ENCODE data around the gene TDRD3. TPM values are rescaled to one million over a fixed set of nuclear protein-coding genes. Genes with fewer than 3 reads are reported as not detected.

Gene TDRD3
- total RNA-seq, 8 experiments from 2014 or later, result 12.7 to 42.5 (median 27.6) TPM

GRCh38 chr13:60572855-60573254 lies 175.8 kb downstream of the TDRD3 start:
- Histone ChIP-seq H3K27ac (no peak overlapping the region), H3K4me3 (no peak overlapping the region), H3K4me1 (replicated peaks in 1 of 2) (peaks cover 12% of the 10 kb centered on the region in 2 donors)
- WGBS, 10 experiments, result 44 to 100% (median 72%) methylated on average over 2 to 7 of the region's 8 CpGs; no CpG with 5 or more reads in 3 of the 10 experiments
- peak in 5 of 8 experiments; percentile 51 to 74 (median 67) for ATAC-seq (replicated peaks in 6 of 8)
- in situ Hi-C loops (cut with MboI; ENCODE audit: low pct_unique_long_range_greater_than_20kb in 2 of 9, low sequenced_read_pairs in 9 of 9, unreplicated experiment in 9 of 9), result no loop called here

DNA sequence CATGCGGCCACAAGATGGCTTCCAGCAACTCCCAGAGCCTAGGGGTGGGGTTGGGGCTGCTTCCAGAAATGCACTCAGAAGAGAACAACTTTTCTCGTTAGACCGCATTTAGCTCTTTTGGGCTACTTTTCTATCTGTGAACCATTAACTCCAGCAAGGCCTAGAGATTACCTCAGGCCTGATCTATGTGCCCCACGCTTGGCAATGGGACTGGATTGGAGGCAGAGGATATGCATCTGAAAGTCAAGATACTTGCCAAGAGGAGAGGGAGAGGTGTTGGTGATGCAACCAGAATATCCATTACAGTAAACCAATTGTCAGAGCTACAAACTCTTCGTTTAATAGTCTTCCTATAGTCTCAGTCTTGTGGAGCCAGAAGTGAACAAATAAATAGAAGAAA lies 177.7 kb downstream of the TDRD3 start:
- no peak overlapping the region for H3K4me3 ChIP-seq
- 13 to 100% (median 84%) methylated on average over 1 to 5 of the region's 5 CpGs for WGBS, 10 experiments
- H3K27ac ChIP-seq, result no peak overlapping the region
- H3K4me1 ChIP-seq (replicated peaks in 1 of 2), result peaks cover 12% of the 10 kb centered on the region in 2 donors
- ATAC-seq (replicated peaks in 6 of 8), result peak in 2 of 8 experiments; percentile 69 to 84
- in situ Hi-C loops (cut with MboI; ENCODE audit: low pct_unique_long_range_greater_than_20kb in 2 of 9, low sequenced_read_pairs in 9 of 9, unreplicated experiment in 9 of 9), result no loop called here

DNA sequence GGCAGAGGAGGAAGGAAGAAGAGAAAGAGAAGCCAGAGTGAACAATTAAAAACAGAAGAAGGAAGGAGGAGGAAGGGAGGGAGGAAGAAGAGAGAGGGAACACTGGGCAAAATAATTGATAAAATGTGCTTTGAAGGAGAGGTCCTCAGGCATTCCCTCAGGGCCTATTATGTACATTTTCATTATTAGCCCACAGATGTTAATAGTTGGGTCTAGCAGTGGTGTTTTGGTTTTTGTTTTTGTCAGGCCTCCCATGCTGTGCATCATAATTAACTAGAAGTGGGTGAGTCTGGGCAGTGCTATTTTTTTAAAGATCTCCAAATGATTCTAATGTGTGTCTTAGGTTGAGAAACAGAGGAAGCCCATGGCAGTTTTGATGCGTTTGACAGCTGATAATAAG lies 178.1 kb downstream of the TDRD3 start:
- WGBS, 10 experiments, result 38 to 100% (median 93%) methylated on average over 1 of the region's 1 CpG; no CpG with 5 or more reads in 4 of the 10 experiments
- in situ Hi-C loops (cut with MboI; ENCODE audit: low pct_unique_long_range_greater_than_20kb in 2 of 9, low sequenced_read_pairs in 9 of 9, unreplicated experiment in 9 of 9), result no loop called here
- H3K27ac ChIP-seq, result no peak overlapping the region
- peak in 3 of 8 experiments; percentile 23 to 85 (median 83) for ATAC-seq (replicated peaks in 6 of 8)
- no peak overlapping the region for H3K4me3 ChIP-seq
- peaks cover 12% of the 10 kb centered on the region in 2 donors for H3K4me1 ChIP-seq (replicated peaks in 1 of 2)

GRCh38 chr13:60577761-60578160 lies 180.7 kb downstream of the TDRD3 start:
- Histone ChIP-seq H3K27ac (no peak overlapping the region), H3K4me3 (no peak overlapping the region), H3K4me1 (replicated peaks in 1 of 2) (peaks cover under 1 to 3% of the 10 kb centered on the region in 2 donors)
- ATAC-seq (replicated peaks in 6 of 8), result no peak
- 80 to 100% (median 92%) methylated on average over 1 to 3 of the region's 3 CpGs; no CpG with 5 or more reads in 1 of the 10 experiments for WGBS, 10 experiments
- in situ Hi-C loops (cut with MboI; ENCODE audit: low pct_unique_long_range_greater_than_20kb in 2 of 9, low sequenced_read_pairs in 9 of 9, unreplicated experiment in 9 of 9), result no loop called here

DNA sequence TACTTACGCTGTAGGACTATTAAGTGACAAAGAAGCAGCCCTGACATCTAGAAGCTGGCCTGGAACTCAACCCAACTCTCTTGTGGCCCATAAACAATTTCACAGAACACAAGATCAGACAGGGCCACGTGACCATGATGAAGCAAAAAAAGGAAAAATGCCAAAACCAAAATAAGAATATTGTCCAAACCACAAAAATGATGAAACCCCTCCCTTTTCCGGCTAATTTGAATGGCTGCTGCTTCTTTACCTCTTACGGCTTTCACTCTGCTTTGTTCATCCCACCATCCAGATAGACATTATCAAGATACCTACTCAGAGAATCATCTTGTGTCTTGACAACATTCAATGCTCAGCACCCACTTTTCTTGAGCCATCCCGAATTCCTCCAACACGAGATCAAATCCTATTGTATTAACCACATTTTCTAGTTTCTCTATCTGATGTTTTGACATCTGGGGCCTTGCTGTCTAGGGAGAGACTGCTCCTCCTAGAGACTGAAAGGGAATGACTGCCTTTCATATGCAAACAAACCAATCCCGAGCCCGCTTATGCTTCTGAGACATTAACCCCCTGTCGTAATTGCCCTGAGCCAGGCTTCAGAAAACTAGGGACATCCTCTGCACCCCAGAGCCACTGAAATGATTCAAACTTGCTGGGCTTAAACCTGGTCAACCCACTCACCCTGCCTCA lies 186.3 kb downstream of the TDRD3 start:
- in situ Hi-C loops (cut with MboI; ENCODE audit: low pct_unique_long_range_greater_than_20kb in 2 of 9, low sequenced_read_pairs in 9 of 9, unreplicated experiment in 9 of 9), result no loop called here
- no peak overlapping the region for H3K27ac ChIP-seq
- WGBS, 10 experiments, result 7 to 54% (median 34%) methylated on average over 4 to 9 of the region's 9 CpGs; no CpG with 5 or more reads in 2 of the 10 experiments
- peaks cover 11 to 12% of the 10 kb centered on the region in 2 donors for H3K4me1 ChIP-seq (replicated peaks in 1 of 2)
- no peak overlapping the region for H3K4me3 ChIP-seq
- ATAC-seq (replicated peaks in 6 of 8), result peak; percentile 34 to 80 (median 60)

- peaks cover 11 to 12% of the 10 kb centered on the region in 2 donors for H3K4me1 ChIP-seq (replicated peaks in 1 of 2)
- in situ Hi-C loops (cut with MboI; ENCODE audit: low pct_unique_long_range_greater_than_20kb in 2 of 9, low sequenced_read_pairs in 9 of 9, unreplicated experiment in 9 of 9), result no loop called here
- peak; percentile 55 to 88 (median 76) for ATAC-seq (replicated peaks in 6 of 8)
- H3K4me3 ChIP-seq, result no peak overlapping the region
- H3K27ac ChIP-seq, result no peak overlapping the region
- WGBS, 10 experiments, result 0 to 78% (median 50%) methylated on average over 5 to 14 of the region's 15 CpGs
These were observed 187.1 kb downstream of the TDRD3 start for GRCh38 chr13:60583911-60584753.

GRCh38 chr13:60584976-60585375 lies 188.0 kb downstream of the TDRD3 start:
- H3K4me3 ChIP-seq, result no peak overlapping the region
- peak in 6 of 8 experiments; percentile 36 to 95 (median 64) for ATAC-seq (replicated peaks in 6 of 8)
- H3K27ac ChIP-seq, result no peak overlapping the region

DNA sequence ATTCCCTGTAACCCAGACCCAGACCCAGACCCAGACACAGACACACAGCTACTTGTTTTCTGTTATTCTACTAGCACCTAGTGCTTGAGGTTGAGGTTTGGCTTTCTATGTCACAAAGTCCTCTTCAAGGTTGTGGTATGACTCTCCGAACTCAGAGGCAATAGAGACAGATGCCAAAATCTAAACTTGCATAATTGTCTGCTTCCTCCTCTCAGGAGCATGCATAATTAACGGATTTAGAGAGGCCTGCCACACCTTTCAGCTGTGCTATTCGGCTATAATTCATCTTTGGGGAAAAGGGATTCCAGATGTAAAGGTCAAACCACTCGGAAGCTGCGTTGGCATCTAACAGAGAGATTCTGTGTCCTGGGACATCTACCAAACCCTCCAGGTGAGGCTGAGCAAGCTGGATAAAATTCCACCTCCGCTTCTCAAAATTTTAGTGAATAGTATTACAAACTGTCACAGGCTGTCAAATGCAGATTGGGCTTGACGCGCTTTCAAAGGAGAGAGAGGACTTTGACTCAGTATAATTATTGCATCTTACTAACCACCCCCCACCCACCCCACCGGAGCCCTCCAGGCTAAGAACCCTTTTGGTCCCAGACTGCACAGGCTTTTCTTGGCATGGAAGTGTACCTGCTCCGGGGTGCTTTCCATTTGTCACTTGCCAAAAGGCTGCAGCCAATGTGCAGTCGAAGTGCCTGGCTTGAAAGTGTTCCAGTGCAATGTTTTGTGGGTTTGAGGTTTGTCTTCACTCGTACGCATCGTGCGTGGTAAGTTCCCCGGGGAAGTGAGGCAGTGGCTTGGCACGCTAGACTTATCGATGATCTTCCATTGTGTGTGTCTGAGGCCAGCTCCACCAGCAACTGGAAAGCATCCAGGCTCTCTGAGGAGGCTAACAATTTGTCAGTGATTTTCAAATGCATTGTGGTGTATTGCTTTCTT lies 194.1 kb downstream of the TDRD3 start:
- 0 to 100% (median 70%) methylated on average over 1 to 12 of the region's 18 CpGs for WGBS, 10 experiments
- no peak overlapping the region for H3K27ac ChIP-seq
- in situ Hi-C loops (cut with MboI; ENCODE audit: low pct_unique_long_range_greater_than_20kb in 2 of 9, low sequenced_read_pairs in 9 of 9, unreplicated experiment in 9 of 9), result no loop called here
- H3K4me1 ChIP-seq (replicated peaks in 1 of 2), result no peaks in the 10 kb centered on the region
- no peak overlapping the region for H3K4me3 ChIP-seq
- ATAC-seq (replicated peaks in 6 of 8), result peak in 4 of 8 experiments; percentile 88 to 92 (median 90)

More at GRCh38 chr13:60584976-60585375, 188.0 kb downstream of the TDRD3 start:
- WGBS, 10 experiments, result 38 to 100% (median 80%) methylated on average over 2 to 9 of the region's 11 CpGs; no CpG with 5 or more reads in 3 of the 10 experiments
- in situ Hi-C loops (cut with MboI; ENCODE audit: low pct_unique_long_range_greater_than_20kb in 2 of 9, low sequenced_read_pairs in 9 of 9, unreplicated experiment in 9 of 9), result no loop called here
- H3K4me1 ChIP-seq (replicated peaks in 1 of 2), result peaks cover 11 to 12% of the 10 kb centered on the region in 2 donors

GRCh38 chr13:60603049-60603448 lies 206.0 kb downstream of the TDRD3 start:
- in situ Hi-C loops (cut with MboI; ENCODE audit: low pct_unique_long_range_greater_than_20kb in 2 of 9, low sequenced_read_pairs in 9 of 9, unreplicated experiment in 9 of 9), result loop anchor here in 2 of 9 experiments (25.0 kb wide), 2 partner anchors 116 to 141 kb away; no protein-coding TSS in a partner anchor
- WGBS, 10 experiments, result 50 to 100% (median 90%) methylated on average over 1 to 2 of the region's 2 CpGs; no CpG with 5 or more reads in 4 of the 10 experiments
- H3K4me1 ChIP-seq (replicated peaks in 1 of 2), result peaks cover 0 to 3% of the 10 kb centered on the region in 2 donors
- no peak overlapping the region for H3K4me3 ChIP-seq
- peak in 4 of 8 experiments; percentile 40 to 99 (median 76) for ATAC-seq (replicated peaks in 6 of 8)
- H3K27ac ChIP-seq, result no peak overlapping the region

- 60 to 100% (median 73%) methylated on average over 1 to 6 of the region's 6 CpGs; no CpG with 5 or more reads in 2 of the 10 experiments for WGBS, 10 experiments
- Histone ChIP-seq H3K27ac (no peak overlapping the region), H3K4me3 (no peak overlapping the region), H3K4me1 (replicated peaks in 1 of 2) (peaks cover 0 to 3% of the 10 kb centered on the region in 2 donors)
- in situ Hi-C loops (cut with MboI; ENCODE audit: low pct_unique_long_range_greater_than_20kb in 2 of 9, low sequenced_read_pairs in 9 of 9, unreplicated experiment in 9 of 9), result loop anchor here in 2 of 9 experiments (25.0 kb wide), 2 partner anchors 117 to 142 kb away; no protein-coding TSS in a partner anchor
- ATAC-seq (replicated peaks in 6 of 8), result no peak
These were observed 207.0 kb downstream of the TDRD3 start for GRCh38 chr13:60604058-60604457.

- WGBS, 10 experiments, result 46 to 100% (median 92%) methylated on average over 1 to 4 of the region's 4 CpGs; no CpG with 5 or more reads in 1 of the 10 experiments
- Histone ChIP-seq H3K4me1 (replicated peaks in 1 of 2) (no peaks in the 10 kb centered on the region), H3K4me3 (no peak overlapping the region), H3K27ac (no peak overlapping the region)
- in situ Hi-C loops (cut with MboI; ENCODE audit: low pct_unique_long_range_greater_than_20kb in 2 of 9, low sequenced_read_pairs in 9 of 9, unreplicated experiment in 9 of 9), result loop anchor here in 2 of 9 experiments (25.0 kb wide), 2 partner anchors 122 to 147 kb away; no protein-coding TSS in a partner anchor
- ATAC-seq (replicated peaks in 6 of 8), result peak in 2 of 8 experiments; percentile 66 to 80
These were observed 211.9 kb downstream of the TDRD3 start for GRCh38 chr13:60608954-60609353.

DNA sequence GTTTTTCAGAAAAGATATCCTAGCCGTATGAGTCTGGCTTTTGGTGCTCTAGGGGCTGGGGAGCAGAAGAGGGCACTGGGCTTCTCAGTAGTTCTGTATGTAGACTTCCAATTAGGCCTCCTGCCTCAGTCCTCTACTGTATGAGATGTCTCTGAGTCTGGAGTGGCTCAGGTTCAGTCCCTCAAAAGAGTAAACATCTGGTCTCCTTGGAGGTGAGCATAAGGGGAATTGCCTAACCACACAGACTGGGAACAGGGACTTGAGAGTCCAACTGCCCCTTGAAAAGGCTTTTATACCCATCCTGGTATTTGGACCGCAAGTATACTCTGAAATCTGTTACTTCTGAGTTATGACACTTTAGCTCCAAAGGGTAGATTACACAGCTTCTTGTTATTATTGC lies 214.5 kb downstream of the TDRD3 start:
- H3K4me1 ChIP-seq (replicated peaks in 1 of 2), result no peaks in the 10 kb centered on the region
- WGBS, 10 experiments, result 0 to 100% (median 96%) methylated on average over 1 to 2 of the region's 2 CpGs; no CpG with 5 or more reads in 2 of the 10 experiments
- H3K27ac ChIP-seq, result no peak overlapping the region
- in situ Hi-C loops (cut with MboI; ENCODE audit: low pct_unique_long_range_greater_than_20kb in 2 of 9, low sequenced_read_pairs in 9 of 9, unreplicated experiment in 9 of 9), result loop anchor here in 3 of 9 experiments (10.0 to 25.0 kb wide), 3 partner anchors 124 to 149 kb away; no protein-coding TSS in a partner anchor
- ATAC-seq (replicated peaks in 6 of 8), result no peak
- no peak overlapping the region for H3K4me3 ChIP-seq

All from motor neuron (in vitro differentiated cells).